ENCODE results near the gene ST3GAL4. TPM values are rescaled to one million over a fixed set of nuclear protein-coding genes. Genes with fewer than 3 reads are reported as not detected.

Gene ST3GAL4
- total RNA-seq, 1 experiment from 2014 or later: 13.6 TPM

DNA sequence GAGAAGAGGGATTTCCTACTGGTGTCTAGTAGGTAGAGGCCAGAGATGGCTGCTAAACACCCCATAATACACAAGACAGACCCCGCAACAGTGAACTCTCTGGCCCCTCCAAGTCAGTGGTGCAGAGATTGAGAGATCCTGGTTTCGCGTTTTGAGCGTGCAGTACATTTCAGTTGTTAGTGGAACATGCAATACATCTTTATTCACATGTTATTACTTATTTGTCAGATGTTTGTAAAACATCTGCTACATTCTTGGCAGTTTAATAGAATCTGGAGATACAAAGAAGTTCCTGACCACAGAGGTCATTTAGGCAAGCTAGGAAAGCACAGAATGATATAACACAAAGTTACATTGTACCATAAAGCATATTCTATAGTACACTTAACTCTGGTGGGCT is 41.5 kb downstream of the ST3GAL4 start:
- Histone ChIP-seq H2AFZ (ENCODE audit: low read length) (no peak overlapping the region), H3K79me2 (ENCODE audit: insufficient read depth, low read length) (no peaks in the 10 kb centered on the region), H3K56ac (ENCODE audit: insufficient read length, low read depth, low read length) (no peak overlapping the region), H2BK120ac (ENCODE audit: low read depth, low read length, poor library complexity, severe bottlenecking) (no peak overlapping the region), H4K91ac (ENCODE audit: insufficient read length, low read depth, low read length) (no peak overlapping the region), H3T11ph (ENCODE audit: low read length) (no peak overlapping the region), H3K18ac (ENCODE audit: insufficient read length, low read depth, low read length) (no peak overlapping the region), H3K9ac (ENCODE audit: extremely low read depth, insufficient read length, low read length) (no peak overlapping the region), H3K4me2 (ENCODE audit: insufficient read depth, insufficient read length, low read length) (no peak overlapping the region), H3K9me3 (ENCODE audit: control insufficient read depth, low read depth, low read length) (no peaks in the 10 kb centered on the region), H4K20me1 (ENCODE audit: control insufficient read depth, insufficient read depth, insufficient read length) (no peaks in the 10 kb centered on the region), H2AK5ac (ENCODE audit: insufficient read length, low read length) (no peak overlapping the region), H3K23me2 (ENCODE audit: insufficient read length, low read depth, low read length, poor library complexity, severe bottlenecking) (no peaks in the 10 kb centered on the region), H3K27me3 (ENCODE audit: insufficient read depth, low read length) (no peaks in the 10 kb centered on the region), H3K4me1 (ENCODE audit: insufficient read depth, low read length) (no peaks in the 10 kb centered on the region), H3K27ac (ENCODE audit: insufficient read length, low read depth, low read length) (no peak overlapping the region), H3K79me1 (ENCODE audit: insufficient read depth, low read depth, low read length, poor library complexity, severe bottlenecking) (no peaks in the 10 kb centered on the region), H2BK5ac (ENCODE audit: insufficient read length, low read length) (no peak overlapping the region), H2BK12ac (ENCODE audit: insufficient read length, low read depth, low read length) (no peak overlapping the region), H3K23ac (ENCODE audit: insufficient read length, low read depth, low read length) (no peak overlapping the region), H4K5ac (ENCODE audit: insufficient read length, low read depth, low read length) (no peak overlapping the region), H2BK15ac (ENCODE audit: low read depth, low read length) (no peak overlapping the region), H3K14ac (ENCODE audit: insufficient read depth, low read length) (no peak overlapping the region), H2BK20ac (ENCODE audit: low read depth, low read length, poor library complexity, severe bottlenecking) (no peak overlapping the region), H4K8ac (replicated peaks; ENCODE audit: insufficient read length, low read depth, low read length) (no peak overlapping the region), H3K4ac (ENCODE audit: low read depth, low read length) (no peak overlapping the region)
- no peak for DNase-seq
- peaks cover 0 to 6% (median 0%) of the 10 kb centered on the region in 3 experiments; a peak in 3 of 7 replicates for H3K36me3 Mint-ChIP-seq (ENCODE audit: insufficient read depth in 1 of 3, low read depth in 3 of 3)
- WGBS (ENCODE audit: extremely low coverage, insufficient read length, low lambda C conversion rate): no CpG with 5 or more reads among the region's 4 CpGs
- no peak overlapping the region for H3K4me3 Mint-ChIP-seq
- TF ChIP-seq, protein P1, sequence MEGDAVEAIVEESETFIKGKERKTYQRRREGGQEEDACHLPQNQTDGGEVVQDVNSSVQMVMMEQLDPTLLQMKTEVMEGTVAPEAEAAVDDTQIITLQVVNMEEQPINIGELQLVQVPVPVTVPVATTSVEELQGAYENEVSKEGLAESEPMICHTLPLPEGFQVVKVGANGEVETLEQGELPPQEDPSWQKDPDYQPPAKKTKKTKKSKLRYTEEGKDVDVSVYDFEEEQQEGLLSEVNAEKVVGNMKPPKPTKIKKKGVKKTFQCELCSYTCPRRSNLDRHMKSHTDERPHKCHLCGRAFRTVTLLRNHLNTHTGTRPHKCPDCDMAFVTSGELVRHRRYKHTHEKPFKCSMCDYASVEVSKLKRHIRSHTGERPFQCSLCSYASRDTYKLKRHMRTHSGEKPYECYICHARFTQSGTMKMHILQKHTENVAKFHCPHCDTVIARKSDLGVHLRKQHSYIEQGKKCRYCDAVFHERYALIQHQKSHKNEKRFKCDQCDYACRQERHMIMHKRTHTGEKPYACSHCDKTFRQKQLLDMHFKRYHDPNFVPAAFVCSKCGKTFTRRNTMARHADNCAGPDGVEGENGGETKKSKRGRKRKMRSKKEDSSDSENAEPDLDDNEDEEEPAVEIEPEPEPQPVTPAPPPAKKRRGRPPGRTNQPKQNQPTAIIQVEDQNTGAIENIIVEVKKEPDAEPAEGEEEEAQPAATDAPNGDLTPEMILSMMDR (conservative IDR thresholded peaks at IDR 0.05): no peak
- peaks cover 0 to 2% of the 10 kb centered on the region in 2 experiments; a peak in 2 of 5 replicates for H3K9me3 Mint-ChIP-seq
- H3K27me3 Mint-ChIP-seq (ENCODE audit: low read depth): no peaks in the 10 kb centered on the region
- H3K27ac Mint-ChIP-seq: peak overlapping the region in 1 of 3 experiments; percentile 42; a peak in 1 of 7 replicates
- peaks cover 6 to 8% of the 10 kb centered on the region in 2 experiments for H3K4me1 Mint-ChIP-seq

Data from H9 (cell line).